WTC11 (cell line): ENCODE measurements around the gene A1BG. TPM values are rescaled to one million over a fixed set of nuclear protein-coding genes. Genes with fewer than 3 reads are reported as not detected.

Experiments
- CBFB ChIP-seq: sonication (generic); formaldehyde crosslinking; IDR thresholded peaks from 2 replicates; pipeline ENCODE4 v1.8.1; 2022; ENCODE audit warnings: mild to moderate bottlenecking, low read depth, missing genetic modification reagents
- E2F1 ChIP-seq: sonication (generic); formaldehyde crosslinking; IDR thresholded peaks from 2 replicates; pipeline ENCODE4 v1.8.0; 2022; ENCODE audit warnings: mild to moderate bottlenecking, missing genetic modification reagents
- ETV6 ChIP-seq: sonication (generic); formaldehyde crosslinking; IDR thresholded peaks from 2 replicates; pipeline ENCODE4 v1.8.1; 2022; ENCODE audit warnings: mild to moderate bottlenecking, missing genetic modification reagents
- FOXK1 ChIP-seq: sonication (generic); formaldehyde crosslinking; IDR thresholded peaks from 2 replicates; pipeline ENCODE4 v1.8.0; 2022; ENCODE audit warnings: mild to moderate bottlenecking, moderate library complexity, missing genetic modification reagents
- FOXP1 ChIP-seq: sonication (generic); formaldehyde crosslinking; IDR thresholded peaks from 2 replicates; pipeline ENCODE4 v1.8.0; 2022; ENCODE audit warnings: missing genetic modification reagents, mild to moderate bottlenecking, moderate library complexity, borderline replicate concordance
- IRF2 ChIP-seq: sonication (generic); formaldehyde crosslinking; IDR thresholded peaks from 2 replicates; pipeline ENCODE4 v1.8.0; 2022; ENCODE audit warnings: low read depth, missing genetic modification reagents, borderline replicate concordance
- NR1H2 ChIP-seq: sonication (generic); formaldehyde crosslinking; IDR thresholded peaks from 2 replicates; pipeline ENCODE4 v1.9.0; 2021; ENCODE audit warnings: mild to moderate bottlenecking, moderate library complexity, missing genetic modification reagents
- NR2C2 ChIP-seq: sonication (generic); formaldehyde crosslinking; IDR thresholded peaks from 2 replicates; pipeline ENCODE4 v1.8.0; 2022; ENCODE audit warnings: mild to moderate bottlenecking, missing genetic modification reagents
- PREB ChIP-seq: sonication (generic); formaldehyde crosslinking; IDR thresholded peaks from 2 replicates; pipeline ENCODE4 v1.8.1; 2022; ENCODE audit warnings: mild to moderate bottlenecking, missing genetic modification reagents, moderate library complexity, borderline replicate concordance
- PRRX2 ChIP-seq: fragments of 250-450 bp; sonication (Bioruptor Pico); IDR thresholded peaks from 2 replicates; pipeline ENCODE4 v1.8.0; 2021; ENCODE audit warnings: mild to moderate bottlenecking
- SP1 ChIP-seq: sonication (generic); formaldehyde crosslinking; conservative IDR thresholded peaks from 2 replicates; pipeline ENCODE4 v1.8.1; 2022; ENCODE audit warnings: missing genetic modification reagents
- TEAD1 ChIP-seq: sonication (generic); formaldehyde crosslinking; IDR thresholded peaks from 2 replicates; pipeline ENCODE4 v1.8.0; 2022; ENCODE audit warnings: mild to moderate bottlenecking, missing genetic modification reagents
- USF1 ChIP-seq: sonication (generic); formaldehyde crosslinking; IDR thresholded peaks from 2 replicates; pipeline ENCODE4 v1.8.0; 2022; ENCODE audit warnings: mild to moderate bottlenecking, missing genetic modification reagents
- ZNF138 ChIP-seq: sonication (generic); formaldehyde crosslinking; conservative IDR thresholded peaks from 2 replicates; pipeline ENCODE4 v1.8.1; 2022; ENCODE audit warnings: mild to moderate bottlenecking, moderate library complexity, missing genetic modification reagents
- ZNF263 ChIP-seq: sonication (generic); formaldehyde crosslinking; IDR thresholded peaks from 2 replicates; pipeline ENCODE4 v1.8.1; 2022; ENCODE audit warnings: low read depth, mild to moderate bottlenecking, moderate library complexity, missing genetic modification reagents
- ZNF317 ChIP-seq: sonication (generic); formaldehyde crosslinking; IDR thresholded peaks from 2 replicates; pipeline ENCODE4 v1.8.1; 2023; ENCODE audit warnings: low read depth, mild to moderate bottlenecking, moderate library complexity, missing genetic modification reagents, borderline replicate concordance
- ZNF396 ChIP-seq: fragments of 250-450 bp; sonication (Bioruptor Pico); IDR thresholded peaks from 2 replicates; pipeline ENCODE4 v1.8.0; 2021; ENCODE audit warnings: mild to moderate bottlenecking, moderate library complexity, borderline replicate concordance
- ZNF671 ChIP-seq: fragments of 250-450 bp; sonication (Bioruptor Pico); IDR thresholded peaks from 2 replicates; pipeline ENCODE4 v1.8.0; 2021; ENCODE audit warnings: mild to moderate bottlenecking
- total RNA-seq: library from RNA; stranded (reverse); gene quantifications from 3 replicates; pipeline ENCODE4 v1.2.3, GENCODE V29; 2021
- TF ChIP-seq, protein P1 (sequence below): sonication (generic); formaldehyde crosslinking; IDR thresholded peaks from 2 replicates; pipeline ENCODE4 v1.8.1; 2023; ENCODE audit warnings: mild to moderate bottlenecking, missing genetic modification reagents, moderate library complexity
- TF ChIP-seq, protein P2 (sequence below): sonication (generic); formaldehyde crosslinking; IDR thresholded peaks from 2 replicates; pipeline ENCODE4 v1.8.1; 2023; ENCODE audit warnings: mild to moderate bottlenecking, missing genetic modification reagents
- TF ChIP-seq, protein P3 (sequence below): sonication (generic); formaldehyde crosslinking; IDR thresholded peaks from 2 replicates; pipeline ENCODE4 v1.8.0; 2023; ENCODE audit warnings: missing genetic modification reagents, mild to moderate bottlenecking, borderline replicate concordance
- TF ChIP-seq, protein P4 (sequence below): fragments of 250-450 bp; sonication (Bioruptor Pico); IDR thresholded peaks from 2 replicates; pipeline ENCODE4 v1.8.0; 2021; ENCODE audit warnings: mild to moderate bottlenecking
- TF ChIP-seq, protein P5 (sequence below): sonication (generic); formaldehyde crosslinking; IDR thresholded peaks from 2 replicates; pipeline ENCODE4 v1.8.0; 2022; ENCODE audit warnings: mild to moderate bottlenecking, missing genetic modification reagents

The A1BG gene
- total RNA-seq, 1 experiment from 2014 or later: 24.3 TPM

GRCh38 chr19:58346961-58347929, 6.0 kb downstream of the A1BG start (continued):
- TF ChIP-seq, protein P1, sequence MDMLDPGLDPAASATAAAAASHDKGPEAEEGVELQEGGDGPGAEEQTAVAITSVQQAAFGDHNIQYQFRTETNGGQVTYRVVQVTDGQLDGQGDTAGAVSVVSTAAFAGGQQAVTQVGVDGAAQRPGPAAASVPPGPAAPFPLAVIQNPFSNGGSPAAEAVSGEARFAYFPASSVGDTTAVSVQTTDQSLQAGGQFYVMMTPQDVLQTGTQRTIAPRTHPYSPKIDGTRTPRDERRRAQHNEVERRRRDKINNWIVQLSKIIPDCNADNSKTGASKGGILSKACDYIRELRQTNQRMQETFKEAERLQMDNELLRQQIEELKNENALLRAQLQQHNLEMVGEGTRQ (CRISPR knock-in tag): peak; percentile 18; the same call in 1 of the 2 replicates
- TF ChIP-seq IRF2 (no peak), ZNF671 (CRISPR knock-in tag) (no peak), E2F1 (CRISPR knock-in tag) (peak; percentile 81; the same call in 1 of the 2 replicates), ZNF263 (CRISPR knock-in tag) (no peak), SP1 (CRISPR knock-in tag) (peak; percentile 72; the same call in 1 of the 2 replicates), ETV6 (CRISPR knock-in tag) (peak; percentile 39; the same call in 1 of the 2 replicates), NR1H2 (no peak), NR2C2 (CRISPR knock-in tag) (no peak), ZNF317 (CRISPR knock-in tag) (no peak), TEAD1 (CRISPR knock-in tag) (no peak; the same call in none of the 2 replicates), FOXP1 (CRISPR knock-in tag) (peak; percentile 87; the same call in 1 of the 2 replicates), USF1 (CRISPR knock-in tag) (no peak), CBFB (CRISPR knock-in tag) (peak; percentile 95; the same call in 1 of the 2 replicates), ZNF138 (CRISPR knock-in tag) (no peak), PRRX2 (CRISPR knock-in tag) (no peak), FOXK1 (CRISPR knock-in tag) (0 out of 2 replicates have a peak, but pooled peaks have one; percentile 32), ZNF396 (CRISPR knock-in tag) (no peak), PREB (CRISPR knock-in tag) (no peak)
- TF ChIP-seq, protein P2, sequence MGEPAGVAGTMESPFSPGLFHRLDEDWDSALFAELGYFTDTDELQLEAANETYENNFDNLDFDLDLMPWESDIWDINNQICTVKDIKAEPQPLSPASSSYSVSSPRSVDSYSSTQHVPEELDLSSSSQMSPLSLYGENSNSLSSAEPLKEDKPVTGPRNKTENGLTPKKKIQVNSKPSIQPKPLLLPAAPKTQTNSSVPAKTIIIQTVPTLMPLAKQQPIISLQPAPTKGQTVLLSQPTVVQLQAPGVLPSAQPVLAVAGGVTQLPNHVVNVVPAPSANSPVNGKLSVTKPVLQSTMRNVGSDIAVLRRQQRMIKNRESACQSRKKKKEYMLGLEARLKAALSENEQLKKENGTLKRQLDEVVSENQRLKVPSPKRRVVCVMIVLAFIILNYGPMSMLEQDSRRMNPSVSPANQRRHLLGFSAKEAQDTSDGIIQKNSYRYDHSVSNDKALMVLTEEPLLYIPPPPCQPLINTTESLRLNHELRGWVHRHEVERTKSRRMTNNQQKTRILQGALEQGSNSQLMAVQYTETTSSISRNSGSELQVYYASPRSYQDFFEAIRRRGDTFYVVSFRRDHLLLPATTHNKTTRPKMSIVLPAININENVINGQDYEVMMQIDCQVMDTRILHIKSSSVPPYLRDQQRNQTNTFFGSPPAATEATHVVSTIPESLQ (CRISPR knock-in tag): no peak
- TF ChIP-seq, protein P3, sequence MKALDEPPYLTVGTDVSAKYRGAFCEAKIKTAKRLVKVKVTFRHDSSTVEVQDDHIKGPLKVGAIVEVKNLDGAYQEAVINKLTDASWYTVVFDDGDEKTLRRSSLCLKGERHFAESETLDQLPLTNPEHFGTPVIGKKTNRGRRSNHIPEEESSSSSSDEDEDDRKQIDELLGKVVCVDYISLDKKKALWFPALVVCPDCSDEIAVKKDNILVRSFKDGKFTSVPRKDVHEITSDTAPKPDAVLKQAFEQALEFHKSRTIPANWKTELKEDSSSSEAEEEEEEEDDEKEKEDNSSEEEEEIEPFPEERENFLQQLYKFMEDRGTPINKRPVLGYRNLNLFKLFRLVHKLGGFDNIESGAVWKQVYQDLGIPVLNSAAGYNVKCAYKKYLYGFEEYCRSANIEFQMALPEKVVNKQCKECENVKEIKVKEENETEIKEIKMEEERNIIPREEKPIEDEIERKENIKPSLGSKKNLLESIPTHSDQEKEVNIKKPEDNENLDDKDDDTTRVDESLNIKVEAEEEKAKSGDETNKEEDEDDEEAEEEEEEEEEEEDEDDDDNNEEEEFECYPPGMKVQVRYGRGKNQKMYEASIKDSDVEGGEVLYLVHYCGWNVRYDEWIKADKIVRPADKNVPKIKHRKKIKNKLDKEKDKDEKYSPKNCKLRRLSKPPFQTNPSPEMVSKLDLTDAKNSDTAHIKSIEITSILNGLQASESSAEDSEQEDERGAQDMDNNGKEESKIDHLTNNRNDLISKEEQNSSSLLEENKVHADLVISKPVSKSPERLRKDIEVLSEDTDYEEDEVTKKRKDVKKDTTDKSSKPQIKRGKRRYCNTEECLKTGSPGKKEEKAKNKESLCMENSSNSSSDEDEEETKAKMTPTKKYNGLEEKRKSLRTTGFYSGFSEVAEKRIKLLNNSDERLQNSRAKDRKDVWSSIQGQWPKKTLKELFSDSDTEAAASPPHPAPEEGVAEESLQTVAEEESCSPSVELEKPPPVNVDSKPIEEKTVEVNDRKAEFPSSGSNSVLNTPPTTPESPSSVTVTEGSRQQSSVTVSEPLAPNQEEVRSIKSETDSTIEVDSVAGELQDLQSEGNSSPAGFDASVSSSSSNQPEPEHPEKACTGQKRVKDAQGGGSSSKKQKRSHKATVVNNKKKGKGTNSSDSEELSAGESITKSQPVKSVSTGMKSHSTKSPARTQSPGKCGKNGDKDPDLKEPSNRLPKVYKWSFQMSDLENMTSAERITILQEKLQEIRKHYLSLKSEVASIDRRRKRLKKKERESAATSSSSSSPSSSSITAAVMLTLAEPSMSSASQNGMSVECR (CRISPR knock-in tag): peak; percentile 67; the same call in 1 of the 2 replicates
- TF ChIP-seq, protein P4, sequence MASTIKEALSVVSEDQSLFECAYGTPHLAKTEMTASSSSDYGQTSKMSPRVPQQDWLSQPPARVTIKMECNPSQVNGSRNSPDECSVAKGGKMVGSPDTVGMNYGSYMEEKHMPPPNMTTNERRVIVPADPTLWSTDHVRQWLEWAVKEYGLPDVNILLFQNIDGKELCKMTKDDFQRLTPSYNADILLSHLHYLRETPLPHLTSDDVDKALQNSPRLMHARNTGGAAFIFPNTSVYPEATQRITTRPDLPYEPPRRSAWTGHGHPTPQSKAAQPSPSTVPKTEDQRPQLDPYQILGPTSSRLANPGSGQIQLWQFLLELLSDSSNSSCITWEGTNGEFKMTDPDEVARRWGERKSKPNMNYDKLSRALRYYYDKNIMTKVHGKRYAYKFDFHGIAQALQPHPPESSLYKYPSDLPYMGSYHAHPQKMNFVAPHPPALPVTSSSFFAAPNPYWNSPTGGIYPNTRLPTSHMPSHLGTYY (CRISPR knock-in tag): no peak
- TF ChIP-seq, protein P5, sequence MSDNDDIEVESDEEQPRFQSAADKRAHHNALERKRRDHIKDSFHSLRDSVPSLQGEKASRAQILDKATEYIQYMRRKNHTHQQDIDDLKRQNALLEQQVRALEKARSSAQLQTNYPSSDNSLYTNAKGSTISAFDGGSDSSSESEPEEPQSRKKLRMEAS (CRISPR knock-in tag): peak; percentile 72; the same call in 1 of the 2 replicates
